Fibroblast of pulmonary artery (primary cell): ENCODE results near the gene CSRNP3.

ENCODE experiments used
- DNase-seq: peaks from one replicate; pipeline ENCODE4 v3.0.0-alpha.2; 2010; ENCODE audit warnings: low read depth
- H3K4me3 ChIP-seq: replicated peaks from 2 replicates; pipeline ENCODE4 v1.5.1; 2011; ENCODE audit warnings: low read depth, mild to moderate bottlenecking, control low read depth, low read length, moderate library complexity
- TF ChIP-seq, protein P1 (sequence below): IDR thresholded peaks from 2 replicates; pipeline ENCODE4 v1.5.1; 2011; ENCODE audit warnings: mild to moderate bottlenecking, control low read depth, low read length, inconsistent platforms; ENCODE audit errors: missing control alignments

CSRNP3 gene

DNA sequence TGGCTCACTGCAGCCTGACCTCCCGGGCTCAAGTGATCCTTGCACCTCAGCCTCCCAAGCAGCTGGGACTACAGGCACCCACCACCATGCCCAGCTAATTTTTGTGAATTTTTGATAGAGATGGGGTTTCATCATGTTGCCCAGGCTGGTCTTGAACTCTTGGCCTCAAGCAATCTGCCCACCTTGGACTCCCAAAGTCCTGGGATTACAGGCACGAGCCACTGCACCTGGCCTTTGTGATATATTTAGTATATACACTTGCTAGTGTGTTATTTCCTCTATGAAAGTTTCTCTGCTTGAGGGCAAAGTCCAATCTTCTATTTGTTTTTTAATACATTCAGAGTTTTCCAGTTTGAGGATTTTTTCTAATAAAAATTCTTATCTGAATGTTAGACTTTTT, 205.3 kb downstream of the CSRNP3 start:
- TF ChIP-seq, protein P1, sequence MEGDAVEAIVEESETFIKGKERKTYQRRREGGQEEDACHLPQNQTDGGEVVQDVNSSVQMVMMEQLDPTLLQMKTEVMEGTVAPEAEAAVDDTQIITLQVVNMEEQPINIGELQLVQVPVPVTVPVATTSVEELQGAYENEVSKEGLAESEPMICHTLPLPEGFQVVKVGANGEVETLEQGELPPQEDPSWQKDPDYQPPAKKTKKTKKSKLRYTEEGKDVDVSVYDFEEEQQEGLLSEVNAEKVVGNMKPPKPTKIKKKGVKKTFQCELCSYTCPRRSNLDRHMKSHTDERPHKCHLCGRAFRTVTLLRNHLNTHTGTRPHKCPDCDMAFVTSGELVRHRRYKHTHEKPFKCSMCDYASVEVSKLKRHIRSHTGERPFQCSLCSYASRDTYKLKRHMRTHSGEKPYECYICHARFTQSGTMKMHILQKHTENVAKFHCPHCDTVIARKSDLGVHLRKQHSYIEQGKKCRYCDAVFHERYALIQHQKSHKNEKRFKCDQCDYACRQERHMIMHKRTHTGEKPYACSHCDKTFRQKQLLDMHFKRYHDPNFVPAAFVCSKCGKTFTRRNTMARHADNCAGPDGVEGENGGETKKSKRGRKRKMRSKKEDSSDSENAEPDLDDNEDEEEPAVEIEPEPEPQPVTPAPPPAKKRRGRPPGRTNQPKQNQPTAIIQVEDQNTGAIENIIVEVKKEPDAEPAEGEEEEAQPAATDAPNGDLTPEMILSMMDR: no peak
- no peak overlapping the region for H3K4me3 ChIP-seq

DNA sequence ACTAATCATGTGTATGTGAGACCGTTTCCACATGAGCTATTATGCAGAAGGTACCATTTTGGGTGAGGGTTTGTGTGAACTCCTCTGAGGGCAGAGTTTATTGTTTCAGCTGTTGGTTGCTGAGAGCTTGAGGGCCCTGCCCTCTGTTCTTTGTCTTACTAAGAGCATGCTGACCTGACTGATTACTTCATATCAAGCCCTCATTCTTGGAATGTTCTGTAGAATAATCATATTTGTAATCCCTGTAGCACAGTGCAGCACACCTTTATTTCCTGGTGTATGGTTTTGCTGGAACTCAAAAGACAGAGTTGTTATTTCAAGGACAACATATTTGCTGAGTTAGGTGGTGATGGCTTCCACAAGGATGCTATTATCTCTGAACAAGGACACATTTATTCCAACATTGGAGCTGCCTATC, 206.1 kb downstream of the CSRNP3 start:
- TF ChIP-seq, protein P1: no peak
- H3K4me3 ChIP-seq: no peak overlapping the region
- DNase-seq: peak; percentile 6

More for the DNA sequence above, 205.3 kb downstream of the CSRNP3 start:
- no peak for DNase-seq

DNA sequence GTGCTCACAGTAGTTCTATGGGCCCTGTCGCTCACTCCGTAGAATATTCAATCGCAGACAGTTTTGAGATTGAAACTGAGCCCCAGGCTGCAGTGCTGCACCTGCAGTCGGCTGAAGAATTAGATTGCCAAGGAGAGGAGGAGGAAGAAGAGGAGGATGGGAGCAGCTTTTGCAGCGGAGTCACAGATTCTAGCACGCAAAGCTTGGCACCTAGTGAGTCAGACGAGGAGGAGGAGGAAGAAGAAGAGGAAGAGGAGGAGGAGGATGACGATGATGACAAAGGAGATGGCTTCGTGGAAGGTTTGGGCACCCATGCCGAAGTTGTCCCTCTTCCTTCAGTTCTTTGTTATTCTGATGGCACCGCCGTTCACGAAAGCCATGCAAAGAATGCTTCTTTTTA, 209.4 kb downstream of the CSRNP3 start:
- H3K4me3 ChIP-seq: no peak overlapping the region
- DNase-seq: no peak
- TF ChIP-seq, protein P1: no peak

DNA sequence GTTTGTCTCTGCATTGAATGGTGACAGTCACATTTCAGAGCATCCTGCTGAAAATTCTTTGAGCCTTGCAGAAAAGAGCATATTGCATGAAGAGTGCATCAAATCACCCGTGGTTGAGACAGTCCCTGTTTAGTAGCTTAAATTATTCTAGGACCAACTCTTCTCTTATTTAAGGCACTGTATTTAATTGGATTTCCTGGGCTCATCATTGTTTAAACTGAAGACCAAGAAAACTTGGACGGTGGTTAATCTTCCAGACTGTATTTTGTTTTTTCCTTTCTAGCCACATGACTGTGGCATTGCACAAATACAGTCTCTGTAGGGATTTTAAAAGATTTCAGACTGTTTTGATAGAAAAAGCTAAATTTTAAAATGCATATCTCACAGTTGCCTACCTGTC, 210.1 kb downstream of the CSRNP3 start:
- DNase-seq: no peak
- no peak overlapping the region for H3K4me3 ChIP-seq
- TF ChIP-seq, protein P1: no peak

DNA sequence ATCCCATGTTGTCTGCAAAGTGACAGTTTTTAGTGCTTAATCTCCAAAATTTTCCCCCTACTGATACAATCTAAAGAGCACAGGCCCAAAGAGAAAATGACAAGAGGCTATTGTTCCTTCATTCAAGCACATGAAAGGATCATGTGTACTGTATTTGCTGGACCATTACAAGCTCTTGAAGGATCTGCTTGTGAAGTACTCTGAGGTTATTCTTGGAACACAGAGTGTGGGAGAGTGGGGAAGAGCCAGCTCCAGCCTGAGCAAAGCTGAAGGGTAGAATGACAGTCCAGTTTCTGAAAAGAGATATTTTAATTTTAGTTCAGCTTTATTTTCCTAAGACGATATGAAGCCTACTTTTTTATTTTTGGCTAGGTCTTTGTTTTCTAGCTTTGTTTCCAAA, 212.3 kb downstream of the CSRNP3 start:
- no peak overlapping the region for H3K4me3 ChIP-seq
- no peak for DNase-seq
- TF ChIP-seq, protein P1: no peak

DNA sequence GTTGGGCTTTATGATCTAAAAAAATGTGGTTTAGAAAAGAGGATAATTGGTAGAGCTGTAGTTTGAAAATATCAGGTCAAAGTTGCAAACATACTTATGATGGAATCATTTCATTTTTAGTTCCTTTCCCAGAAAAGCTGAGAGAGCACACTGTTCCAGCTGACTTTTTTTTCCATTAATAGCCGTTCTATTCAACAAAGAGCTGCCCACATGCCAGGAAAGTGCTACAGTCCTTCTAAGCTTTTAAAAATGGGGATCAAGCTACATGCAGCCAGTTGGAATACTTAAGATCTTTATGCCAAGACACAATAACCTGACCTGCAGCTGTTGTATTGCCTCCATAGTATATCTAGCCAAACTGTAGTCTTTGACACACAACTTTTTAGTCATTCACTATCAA, 213.0 kb downstream of the CSRNP3 start:
- H3K4me3 ChIP-seq: no peak overlapping the region
- no peak for DNase-seq
- TF ChIP-seq, protein P1: no peak

DNA sequence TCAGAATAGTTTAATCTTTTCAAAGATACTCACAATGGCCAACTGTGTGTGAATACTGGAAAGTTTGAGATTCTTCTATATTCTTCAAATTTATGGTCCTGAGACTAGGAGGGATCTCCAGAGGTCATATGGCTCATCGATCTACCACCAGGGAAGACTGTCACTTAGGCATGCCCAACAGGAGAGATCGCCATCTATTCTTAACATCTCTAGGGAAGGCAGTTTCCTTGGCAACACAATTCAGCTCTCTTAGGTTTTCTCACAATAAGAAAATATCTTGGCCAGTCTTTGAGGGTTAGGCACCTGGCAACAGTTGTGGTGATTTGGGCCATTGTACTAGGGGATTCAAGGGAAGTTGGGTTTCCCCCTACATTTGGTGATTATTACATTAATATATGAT, 217.3 kb downstream of the CSRNP3 start:
- H3K4me3 ChIP-seq: no peak overlapping the region
- no peak for DNase-seq
- TF ChIP-seq, protein P1: no peak
